ENCODE data around the gene NGRN.

DNA sequence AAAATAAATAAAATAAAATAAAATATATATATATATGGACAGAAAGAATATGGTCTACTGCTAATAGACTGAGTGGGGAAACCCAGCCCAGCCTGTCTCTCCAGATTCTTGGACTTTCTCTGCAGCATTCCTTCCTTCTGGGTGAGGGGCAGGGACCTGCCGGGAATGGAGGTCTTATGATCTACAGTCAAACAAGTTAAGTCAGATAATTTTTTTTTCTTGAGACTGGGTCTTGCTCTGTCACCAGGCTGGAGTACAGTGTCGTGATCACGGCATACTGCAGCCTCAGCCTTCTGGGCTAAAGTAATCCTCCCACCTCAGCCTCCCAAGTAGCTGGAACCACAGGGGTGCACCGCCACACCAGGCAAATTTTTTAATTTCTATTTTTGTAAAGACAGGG, 53.1 kb downstream of the NGRN start:
- TF ChIP-seq CTCF (conservative IDR thresholded peaks at IDR 0.05 in 1 of 2, IDR thresholded peaks at IDR 0.05 in 1 of 2; ENCODE audit: low read depth in 1 of 2, low read length in 2 of 2) (no peak), EZH2 (IDR thresholded peaks at IDR 0.05; ENCODE audit: low read length, missing control alignments) (no peak)

Data from fibroblast of lung (primary cell).